HG03460 (cell line): ENCODE results near the gene SLC8B1.

Experiments used
- ATAC-seq: cut with Tn5 transposase; IDR thresholded peaks from one replicate; pipeline ENCODE4 v1.9.1; 2021; ENCODE audit not compliant: unreplicated experiment

SLC8B1 gene

GRCh38 chr12:113248842-113249435 is 86.0 kb downstream of the SLC8B1 start:
- no peak for ATAC-seq
